Panc1 (cell line): Measurements from ENCODE around the gene LNX2. TPM values are rescaled to one million over a fixed set of nuclear protein-coding genes. Genes with fewer than 3 reads are reported as not detected.

Experiments
- ATAC-seq: fragments of 200-7000 bp; cut with Tn5 transposase; 2 replicates; pipeline ENCODE4 v1.9.1; 2020; ENCODE audit warnings: mild to moderate bottlenecking, moderate library complexity
- BruUV-seq: library from RNA; stranded (reverse); fragments of 400-500 nt; replicated peaks from 2 replicates; lab custom pipeline; 2021; lab: Mats Ljungman, UMichigan
- CTCF ChIA-PET: fragments of 300-600 bp; sonication (Branson Sonifier 250); formaldehyde crosslinking; loops from one replicate; lab custom pipeline; 2022; ENCODE audit warnings: antibody characterized with exemption; lab: Charles Lee
- POLR2A ChIA-PET: fragments of 300-600 bp; sonication (Branson Sonifier 250); formaldehyde crosslinking; loops from one replicate; lab custom pipeline; 2022; ENCODE audit warnings: antibody characterized with exemption; lab: Charles Lee
- DNase-seq: peaks from one replicate; pipeline ENCODE4 v3.0.0-alpha.2; 2010; ENCODE audit warnings: low read depth, low spot score
- H3K27ac ChIP-seq: 2 replicates; pipeline ENCODE4 v1.5.1; 2011; ENCODE audit warnings: mild to moderate bottlenecking, low read length, inconsistent platforms
- H3K27me3 ChIP-seq: fragments of 200-500 bp; sonication (Bioruptor generic); 2 replicates; pipeline ENCODE4 v1.6.0; 2014; ENCODE audit warnings: low read length, inconsistent platforms; ENCODE audit not compliant: control insufficient read depth, insufficient read depth
- H3K36me3 ChIP-seq: fragments of 200-500 bp; sonication (Bioruptor generic); 2 replicates; pipeline ENCODE4 v1.5.1; 2014; ENCODE audit warnings: inconsistent platforms, mild to moderate bottlenecking, low read length, moderate library complexity; ENCODE audit not compliant: control insufficient read depth, insufficient read depth
- H3K4me1 ChIP-seq: 2 replicates; pipeline ENCODE4 v1.5.1; 2011; ENCODE audit warnings: inconsistent platforms, mild to moderate bottlenecking, low read length, moderate library complexity; ENCODE audit not compliant: control insufficient read depth, insufficient read depth
- H3K4me3 ChIP-seq, 2 experiments: 2 replicates each; pipeline ENCODE4 v1.5.1; 2011 to 2012; ENCODE audit warnings: low read depth in 2 of 2, low read length in 2 of 2, mild to moderate bottlenecking in 2 of 2, inconsistent platforms in 1 of 2, moderate library complexity in 1 of 2
- H3K9me3 ChIP-seq: fragments of 200-500 bp; sonication (Bioruptor generic); 2 replicates; pipeline ENCODE4 v1.5.1; 2014; ENCODE audit warnings: low read depth, mild to moderate bottlenecking, inconsistent platforms, low read length, moderate library complexity; ENCODE audit not compliant: control insufficient read depth, insufficient read depth
- POLR2AphosphoS5 ChIP-seq: IDR thresholded peaks from 2 replicates; pipeline ENCODE4 v1.6.1; 2012; ENCODE audit warnings: mild to moderate bottlenecking, low read depth, low read length, moderate library complexity
- SIN3A ChIP-seq: IDR thresholded peaks from 2 replicates; pipeline ENCODE4 v1.6.1; 2012; ENCODE audit warnings: low read depth, mild to moderate bottlenecking, low read length, moderate library complexity, borderline replicate concordance; ENCODE audit not compliant: insufficient read depth
- TCF7L2 ChIP-seq: IDR thresholded peaks from 2 replicates; pipeline ENCODE4 v1.6.1; 2011; ENCODE audit warnings: mild to moderate bottlenecking, low read depth, low read length, inconsistent platforms
- in situ Hi-C: cut with HindIII; loops from 2 replicates; pipeline ENCODE4 v1.10.0; 2016; ENCODE audit warnings: low sequenced_read_pairs, low pct_unique_long_range_greater_than_20kb
- intact Hi-C: fragments of 100-400 bp; cut with micrococcal nuclease; formaldehyde crosslinking; loops from one replicate; pipeline ENCODE4 v1.10.0; 2022; ENCODE audit not compliant: unreplicated experiment
- total RNA-seq: library from RNA; stranded (reverse); gene quantifications from one replicate; pipeline ENCODE4 v1.2.1, GENCODE V29; 2021; ENCODE audit not compliant: unreplicated experiment
- TF ChIP-seq, protein P1 (sequence below), 2 experiments: IDR thresholded peaks; 2 replicates each; pipeline ENCODE4 v1.6.1; 2011 to 2012; ENCODE audit warnings: low read depth in 2 of 2, control low read depth in 1 of 2, low read length in 1 of 2, mild to moderate bottlenecking in 1 of 2, moderate library complexity in 1 of 2; ENCODE audit not compliant: insufficient read depth in 1 of 2
- TF ChIP-seq, protein P2 (sequence below): fragments of 450-650 bp; IDR thresholded peaks from 2 replicates; pipeline ENCODE4 v1.5.1; 2017; ENCODE audit warnings: mild to moderate bottlenecking

Gene LNX2
- total RNA-seq, 1 experiment from 2014 or later = 11.6 TPM

DNA sequence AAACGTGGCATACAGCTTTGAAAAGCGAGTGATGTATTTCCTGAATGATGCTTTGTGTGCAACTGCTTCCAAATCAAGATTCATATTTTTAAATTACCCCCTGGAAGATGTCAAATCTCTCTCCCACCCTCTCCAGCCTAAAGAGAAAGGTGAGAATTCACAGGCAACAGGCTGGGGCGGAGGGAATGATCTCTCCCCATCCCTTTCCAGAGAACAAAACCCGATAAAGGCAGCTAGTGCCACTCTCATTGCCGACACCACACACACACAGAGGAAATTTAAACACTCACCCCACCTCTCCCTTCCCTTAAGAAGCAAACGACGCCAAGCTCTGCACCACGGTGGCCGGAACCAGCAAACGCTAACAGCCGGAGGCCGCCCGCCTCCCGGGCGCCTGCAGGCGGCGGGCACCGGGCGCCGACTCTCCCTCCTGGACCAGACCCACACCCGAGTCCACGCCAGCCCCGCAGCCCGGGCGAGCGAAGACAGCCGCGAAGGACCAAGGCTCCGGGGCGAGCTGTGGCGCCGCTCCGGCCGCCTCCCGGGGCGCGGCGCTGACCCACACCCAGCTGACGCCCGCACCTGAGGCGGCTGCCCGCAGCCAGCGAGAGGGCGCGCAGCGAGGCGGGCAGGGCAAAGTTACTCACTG lies 477 bp downstream of the LNX2 start:
- peaks cover 12% of the 10 kb centered on the region for H3K36me3 ChIP-seq
- H3K4me3 ChIP-seq = peak overlapping the region; percentile 81 to 88
- TF ChIP-seq, protein P1, sequence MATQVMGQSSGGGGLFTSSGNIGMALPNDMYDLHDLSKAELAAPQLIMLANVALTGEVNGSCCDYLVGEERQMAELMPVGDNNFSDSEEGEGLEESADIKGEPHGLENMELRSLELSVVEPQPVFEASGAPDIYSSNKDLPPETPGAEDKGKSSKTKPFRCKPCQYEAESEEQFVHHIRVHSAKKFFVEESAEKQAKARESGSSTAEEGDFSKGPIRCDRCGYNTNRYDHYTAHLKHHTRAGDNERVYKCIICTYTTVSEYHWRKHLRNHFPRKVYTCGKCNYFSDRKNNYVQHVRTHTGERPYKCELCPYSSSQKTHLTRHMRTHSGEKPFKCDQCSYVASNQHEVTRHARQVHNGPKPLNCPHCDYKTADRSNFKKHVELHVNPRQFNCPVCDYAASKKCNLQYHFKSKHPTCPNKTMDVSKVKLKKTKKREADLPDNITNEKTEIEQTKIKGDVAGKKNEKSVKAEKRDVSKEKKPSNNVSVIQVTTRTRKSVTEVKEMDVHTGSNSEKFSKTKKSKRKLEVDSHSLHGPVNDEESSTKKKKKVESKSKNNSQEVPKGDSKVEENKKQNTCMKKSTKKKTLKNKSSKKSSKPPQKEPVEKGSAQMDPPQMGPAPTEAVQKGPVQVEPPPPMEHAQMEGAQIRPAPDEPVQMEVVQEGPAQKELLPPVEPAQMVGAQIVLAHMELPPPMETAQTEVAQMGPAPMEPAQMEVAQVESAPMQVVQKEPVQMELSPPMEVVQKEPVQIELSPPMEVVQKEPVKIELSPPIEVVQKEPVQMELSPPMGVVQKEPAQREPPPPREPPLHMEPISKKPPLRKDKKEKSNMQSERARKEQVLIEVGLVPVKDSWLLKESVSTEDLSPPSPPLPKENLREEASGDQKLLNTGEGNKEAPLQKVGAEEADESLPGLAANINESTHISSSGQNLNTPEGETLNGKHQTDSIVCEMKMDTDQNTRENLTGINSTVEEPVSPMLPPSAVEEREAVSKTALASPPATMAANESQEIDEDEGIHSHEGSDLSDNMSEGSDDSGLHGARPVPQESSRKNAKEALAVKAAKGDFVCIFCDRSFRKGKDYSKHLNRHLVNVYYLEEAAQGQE (IDR thresholded peaks at IDR 0.05; ENCODE audit: insufficient read depth in 1 of 2, low read depth in 2 of 2, low read length in 1 of 2) = no peak
- no peak for TF ChIP-seq SIN3A
- no peak for TF ChIP-seq TCF7L2
- TF ChIP-seq POLR2AphosphoS5 = no peak
- TF ChIP-seq, protein P2, sequence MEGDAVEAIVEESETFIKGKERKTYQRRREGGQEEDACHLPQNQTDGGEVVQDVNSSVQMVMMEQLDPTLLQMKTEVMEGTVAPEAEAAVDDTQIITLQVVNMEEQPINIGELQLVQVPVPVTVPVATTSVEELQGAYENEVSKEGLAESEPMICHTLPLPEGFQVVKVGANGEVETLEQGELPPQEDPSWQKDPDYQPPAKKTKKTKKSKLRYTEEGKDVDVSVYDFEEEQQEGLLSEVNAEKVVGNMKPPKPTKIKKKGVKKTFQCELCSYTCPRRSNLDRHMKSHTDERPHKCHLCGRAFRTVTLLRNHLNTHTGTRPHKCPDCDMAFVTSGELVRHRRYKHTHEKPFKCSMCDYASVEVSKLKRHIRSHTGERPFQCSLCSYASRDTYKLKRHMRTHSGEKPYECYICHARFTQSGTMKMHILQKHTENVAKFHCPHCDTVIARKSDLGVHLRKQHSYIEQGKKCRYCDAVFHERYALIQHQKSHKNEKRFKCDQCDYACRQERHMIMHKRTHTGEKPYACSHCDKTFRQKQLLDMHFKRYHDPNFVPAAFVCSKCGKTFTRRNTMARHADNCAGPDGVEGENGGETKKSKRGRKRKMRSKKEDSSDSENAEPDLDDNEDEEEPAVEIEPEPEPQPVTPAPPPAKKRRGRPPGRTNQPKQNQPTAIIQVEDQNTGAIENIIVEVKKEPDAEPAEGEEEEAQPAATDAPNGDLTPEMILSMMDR = no peak; the same call in 1 of the 2 replicates
- peak; percentile 62 for ATAC-seq
- no peaks in the 10 kb centered on the region for H3K9me3 ChIP-seq
- ChIA-PET POLR2A (interaction anchor here (0.8 kb wide), 1 partner anchor 21 kb away, joined by 3 read pairs; no protein-coding TSS in a partner anchor), CTCF (no interaction called here)
- H3K27me3 ChIP-seq = no peaks in the 10 kb centered on the region
- H3K27ac ChIP-seq = peak overlapping the region; percentile 72
- DNase-seq = no peak
- in situ Hi-C loops = no loop called here
- intact Hi-C loops = no loop called here
- BruUV-seq = no TSS peak
- H3K4me1 ChIP-seq = peaks cover 21% of the 10 kb centered on the region

DNA sequence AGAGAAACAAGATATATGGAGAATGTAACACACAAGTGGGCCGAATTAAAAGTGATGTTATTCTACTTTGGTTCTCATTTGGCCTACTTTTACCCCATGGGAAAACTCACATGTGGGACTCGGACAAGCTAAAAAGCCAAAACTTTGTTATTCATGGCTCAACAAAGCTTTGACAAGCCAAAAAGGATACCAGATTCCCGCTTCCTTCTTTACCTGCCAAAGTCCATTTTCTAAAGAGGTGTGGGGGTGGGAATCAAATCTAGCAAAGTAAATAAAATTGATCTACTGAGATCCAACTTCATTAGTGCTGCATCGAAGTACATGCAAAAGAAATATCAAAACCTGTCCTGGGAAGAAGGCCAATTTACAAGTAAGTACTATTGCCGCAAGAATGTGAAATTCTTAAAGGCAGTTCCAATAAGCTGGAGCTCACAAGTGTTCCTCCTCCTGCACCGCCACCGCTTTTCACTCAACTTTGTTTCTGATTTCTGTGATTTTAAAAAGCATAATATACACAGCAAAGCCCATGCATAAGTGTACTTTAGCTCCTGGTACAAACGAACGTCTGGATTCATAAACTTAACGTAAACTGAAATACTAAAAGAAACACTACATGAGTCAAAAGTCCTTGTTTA lies 1.1 kb downstream of the LNX2 start:
- Histone ChIP-seq H3K9me3 (no peaks in the 10 kb centered on the region), H3K4me3 (peak overlapping the region; percentile 81 to 88), H3K27me3 (no peaks in the 10 kb centered on the region), H3K36me3 (peaks cover 11% of the 10 kb centered on the region), H3K27ac (peak overlapping the region; percentile 72), H3K4me1 (peaks cover 20% of the 10 kb centered on the region)
- no peak for ATAC-seq
- ChIA-PET CTCF (no interaction called here), POLR2A (no interaction called here)
- in situ Hi-C loops = no loop called here
- DNase-seq = no peak
- intact Hi-C loops = no loop called here
- TF ChIP-seq SIN3A = no peak
- TF ChIP-seq, protein P2 = no peak
- TF ChIP-seq, protein P1 (IDR thresholded peaks at IDR 0.05; ENCODE audit: insufficient read depth in 1 of 2, low read depth in 2 of 2, low read length in 1 of 2) = no peak
- TF ChIP-seq TCF7L2 = no peak
- TF ChIP-seq POLR2AphosphoS5 = no peak
- no TSS peak for BruUV-seq
